Tibial nerve (tissue), 4 donors: ENCODE measurements around the gene ADCY2. TPM values are rescaled to one million over a fixed set of nuclear protein-coding genes. Genes with fewer than 3 reads are reported as not detected.

Source experiments
- DNase-seq, 2 donors: peaks; one replicate each; pipeline ENCODE4 v3.0.0-alpha.2; 2019; ENCODE audit warnings: low spot score in 2 of 2
- H3K27ac ChIP-seq, 4 donors: fragments of 200-600 bp; sonication (generic) in 3 of 4; one replicate each; pipeline ENCODE4 v1.5.1; 2017 to 2019; ENCODE audit warnings: mild to moderate bottlenecking in 1 of 4
- H3K27me3 ChIP-seq, 2 donors: fragments of 200-600 bp; sonication (generic) in 1 of 2; one replicate each; pipeline versions ENCODE4 v1.5.1 to v1.6.0; 2017 to 2019
- H3K36me3 ChIP-seq, 3 donors: fragments of 200-600 bp; sonication (generic); one replicate each; pipeline ENCODE4 v1.5.1; 2018 to 2019
- H3K4me1 ChIP-seq, 4 donors: fragments of 200-600 bp; sonication (generic) in 3 of 4; one replicate each; pipeline ENCODE4 v1.5.1; 2017 to 2019
- H3K4me3 ChIP-seq, 4 donors: fragments of 200-600 bp; sonication (generic) in 3 of 4; one replicate each; pipeline ENCODE4 v1.5.1; 2017 to 2019; ENCODE audit warnings: mild to moderate bottlenecking in 1 of 4, moderate library complexity in 1 of 4
- H3K9me3 ChIP-seq, 4 donors: fragments of 200-600 bp; sonication (generic) in 3 of 4; one replicate each; pipeline ENCODE4 v1.5.1; 2017 to 2019
- CTCF ChIP-seq, 5 experiments: fragments of 200-600 bp in 3 of 5; fragments of 450-650 bp in 2 of 5; sonication (generic) in 3 of 5; IDR thresholded peaks; one replicate each; pipeline ENCODE4 v1.5.1; 2016 to 2019; ENCODE audit warnings: antibody characterized with exemption in 5 of 5, mild to moderate bottlenecking in 3 of 5, moderate library complexity in 2 of 5
- EP300 ChIP-seq, 2 donors: sonication (generic); formaldehyde crosslinking; IDR thresholded peaks; one replicate each; pipeline ENCODE4 v1.6.1; 2017; ENCODE audit warnings: antibody characterized with exemption in 2 of 2, mild to moderate bottlenecking in 1 of 2
- POLR2A ChIP-seq, 2 donors: fragments of 450-650 bp; IDR thresholded peaks; one replicate each; pipeline ENCODE4 v1.6.1; 2017; ENCODE audit warnings: antibody characterized with exemption in 2 of 2, mild to moderate bottlenecking in 2 of 2, moderate library complexity in 2 of 2
- WGBS, 2 donors: methylation state at CpG; one replicate each; pipeline ENCODE4 v1.1.5; 2018; 5-methylcytosine and 5-hydroxymethylcytosine counted together
- total RNA-seq, 4 donors: library from RNA; depleted of rRNA; stranded (reverse); fragments of >200 nt; gene quantifications; one replicate each; pipeline ENCODE4 v1.1.0, GENCODE V29; 2016

The ADCY2 gene
- total RNA-seq, 4 donors from 2014 or later = 4.2 to 11.8 (median 10.0) TPM

GRCh38 chr5:7415123-7415522, 19.2 kb downstream of the ADCY2 start:
- no peaks in the 10 kb centered on the region for H3K4me1 ChIP-seq
- no peaks in the 10 kb centered on the region for H3K36me3 ChIP-seq
- DNase-seq = no peak
- 79 to 80% methylated on average over 7 of the region's 7 CpGs for whole genome bisulfite sequencing, 2 donors
- H3K4me3 ChIP-seq = no peak overlapping the region
- no peak for TF ChIP-seq CTCF (IDR thresholded peaks at IDR 0.05)
- TF ChIP-seq EP300 (IDR thresholded peaks at IDR 0.05) = no peak
- TF ChIP-seq POLR2A (IDR thresholded peaks at IDR 0.05) = no peak
- H3K9me3 ChIP-seq = no peaks in the 10 kb centered on the region
- H3K27me3 ChIP-seq = no peaks in the 10 kb centered on the region
- H3K27ac ChIP-seq = no peak overlapping the region

- H3K27ac ChIP-seq = no peak overlapping the region
- H3K4me1 ChIP-seq = peaks cover 0 to 7% (median 0%) of the 10 kb centered on the region in 4 donors
- no peak for TF ChIP-seq POLR2A (IDR thresholded peaks at IDR 0.05)
- no peak for TF ChIP-seq CTCF (IDR thresholded peaks at IDR 0.05)
- TF ChIP-seq EP300 (IDR thresholded peaks at IDR 0.05) = no peak
- no peaks in the 10 kb centered on the region for H3K27me3 ChIP-seq
- no peak overlapping the region for H3K4me3 ChIP-seq
- no peaks in the 10 kb centered on the region for H3K9me3 ChIP-seq
- WGBS, 2 donors = 92 to 94% methylated on average over 10 of the region's 10 CpGs
- no peaks in the 10 kb centered on the region for H3K36me3 ChIP-seq
- DNase-seq = no peak
Measured at GRCh38 chr5:7415587-7416535, 19.9 kb downstream of the ADCY2 start.

GRCh38 chr5:7418276-7418675, 22.3 kb downstream of the ADCY2 start:
- Histone ChIP-seq H3K4me1 (peaks cover 0 to 13% (median 0%) of the 10 kb centered on the region in 4 donors), H3K4me3 (no peak overlapping the region), H3K27ac (no peak overlapping the region), H3K36me3 (no peaks in the 10 kb centered on the region), H3K9me3 (no peaks in the 10 kb centered on the region), H3K27me3 (no peaks in the 10 kb centered on the region)
- no peak for TF ChIP-seq EP300 (IDR thresholded peaks at IDR 0.05)
- no peak for TF ChIP-seq CTCF (IDR thresholded peaks at IDR 0.05)
- no peak for TF ChIP-seq POLR2A (IDR thresholded peaks at IDR 0.05)
- 93 to 96% methylated on average over 3 of the region's 3 CpGs for WGBS, 2 donors
- no peak for DNase-seq

- WGBS, 2 donors = 36 to 57% methylated on average over 4 of the region's 4 CpGs
- TF ChIP-seq EP300 (IDR thresholded peaks at IDR 0.05) = no peak
- no peak for TF ChIP-seq CTCF (IDR thresholded peaks at IDR 0.05)
- TF ChIP-seq POLR2A (IDR thresholded peaks at IDR 0.05) = no peak
Measured at GRCh38 chr5:7419367-7419766, 23.4 kb downstream of the ADCY2 start.

GRCh38 chr5:7419846-7420245, 23.9 kb downstream of the ADCY2 start:
- DNase-seq = no peak
- Histone ChIP-seq H3K27ac (no peak overlapping the region), H3K36me3 (no peaks in the 10 kb centered on the region), H3K9me3 (no peaks in the 10 kb centered on the region), H3K4me3 (no peak overlapping the region), H3K27me3 (no peaks in the 10 kb centered on the region), H3K4me1 (peaks cover 0 to 13% (median 0%) of the 10 kb centered on the region in 4 donors)
- TF ChIP-seq POLR2A (IDR thresholded peaks at IDR 0.05) (no peak), CTCF (IDR thresholded peaks at IDR 0.05) (no peak), EP300 (IDR thresholded peaks at IDR 0.05) (no peak)
- 40 to 43% methylated on average over 12 of the region's 12 CpGs for WGBS, 2 donors

More at GRCh38 chr5:7419367-7419766, 23.4 kb downstream of the ADCY2 start:
- Histone ChIP-seq H3K27me3 (no peaks in the 10 kb centered on the region), H3K4me3 (no peak overlapping the region), H3K4me1 (peaks cover 0 to 13% (median 0%) of the 10 kb centered on the region in 4 donors), H3K27ac (no peak overlapping the region), H3K9me3 (no peaks in the 10 kb centered on the region), H3K36me3 (no peaks in the 10 kb centered on the region)
- DNase-seq = no peak
